HG02885 (cell line): ENCODE data around the gene TEKT3.
A peak's percentile ranks its signal among the peaks of the same experiment; 100 is the strongest.

ENCODE experiments used
- ATAC-seq: cut with Tn5 transposase; IDR thresholded peaks from one replicate; pipeline ENCODE4 v1.9.1; 2021; ENCODE audit warnings: mild to moderate bottlenecking; ENCODE audit not compliant: unreplicated experiment, poor library complexity

TEKT3 gene

DNA sequence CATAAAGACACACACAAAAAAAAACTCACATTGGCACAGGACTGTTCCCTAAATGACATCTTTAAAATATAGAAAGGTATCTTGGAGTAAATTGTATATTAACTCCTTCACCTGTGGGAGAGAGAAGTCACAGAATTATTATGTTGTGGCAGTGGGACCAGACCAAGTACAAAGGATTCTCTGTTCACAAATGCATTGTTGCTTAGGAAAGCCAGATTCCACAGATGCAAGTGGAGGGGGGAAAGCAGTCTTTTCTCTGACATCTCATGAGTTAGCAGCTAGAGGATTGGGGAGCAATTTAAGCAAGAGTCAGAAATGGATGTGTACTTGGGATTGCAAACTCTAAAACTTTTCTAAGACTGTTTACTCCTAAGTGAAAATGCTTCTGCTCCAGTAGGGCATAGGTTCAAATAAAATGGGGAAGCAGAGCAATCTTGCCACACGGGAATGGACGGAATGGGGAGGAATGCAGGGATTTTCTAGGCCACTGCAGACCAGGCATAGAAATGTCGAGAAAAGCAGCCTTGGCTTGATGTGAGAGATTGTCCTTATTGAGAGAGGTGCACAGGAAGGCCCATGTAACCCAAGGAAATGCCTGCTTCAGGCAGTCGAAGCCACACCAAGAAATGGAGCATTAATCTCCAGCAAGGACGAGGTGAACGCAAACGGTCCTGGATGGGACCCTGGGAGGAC, 72.2 kb downstream of the TEKT3 start:
- ATAC-seq = no peak

DNA sequence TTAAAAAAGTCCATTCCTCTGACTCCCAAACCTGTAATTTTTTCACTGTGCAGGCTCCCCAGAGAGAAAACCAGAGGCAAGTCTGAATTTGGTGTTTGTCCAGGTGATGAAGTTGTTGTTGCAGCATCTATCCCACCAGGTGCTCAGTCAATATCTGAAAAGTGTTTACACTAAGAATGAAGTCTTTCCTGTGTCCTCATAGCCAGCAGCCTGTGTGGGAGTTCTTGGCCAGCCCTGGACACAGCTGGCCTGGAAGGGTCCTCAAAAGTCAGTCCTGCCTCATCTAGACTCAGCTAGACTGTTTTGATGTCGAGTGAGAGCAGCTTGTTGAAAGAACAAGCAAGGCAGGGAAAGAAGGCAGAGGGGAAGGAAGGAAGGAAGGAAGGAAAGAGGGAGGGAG, 72.9 kb downstream of the TEKT3 start:
- ATAC-seq = no peak

DNA sequence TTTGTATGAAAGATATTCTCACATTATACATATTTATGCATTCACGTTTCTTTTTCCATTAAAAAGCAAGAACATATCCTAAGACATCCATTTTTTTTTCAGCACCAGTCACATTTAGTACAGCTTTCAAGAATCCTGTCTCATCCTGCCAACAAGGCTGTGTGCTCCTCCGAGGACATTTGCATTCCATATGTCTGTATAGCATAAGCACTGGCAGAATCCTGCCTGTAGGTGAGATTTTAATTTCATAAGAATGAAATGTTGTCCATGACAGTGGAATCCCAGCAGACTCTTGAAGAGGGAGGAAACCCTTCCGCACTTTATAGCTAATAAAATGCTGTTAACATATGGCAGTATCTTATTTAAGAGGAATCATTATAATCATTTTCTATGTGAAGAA, 73.4 kb downstream of the TEKT3 start:
- ATAC-seq = no peak

DNA sequence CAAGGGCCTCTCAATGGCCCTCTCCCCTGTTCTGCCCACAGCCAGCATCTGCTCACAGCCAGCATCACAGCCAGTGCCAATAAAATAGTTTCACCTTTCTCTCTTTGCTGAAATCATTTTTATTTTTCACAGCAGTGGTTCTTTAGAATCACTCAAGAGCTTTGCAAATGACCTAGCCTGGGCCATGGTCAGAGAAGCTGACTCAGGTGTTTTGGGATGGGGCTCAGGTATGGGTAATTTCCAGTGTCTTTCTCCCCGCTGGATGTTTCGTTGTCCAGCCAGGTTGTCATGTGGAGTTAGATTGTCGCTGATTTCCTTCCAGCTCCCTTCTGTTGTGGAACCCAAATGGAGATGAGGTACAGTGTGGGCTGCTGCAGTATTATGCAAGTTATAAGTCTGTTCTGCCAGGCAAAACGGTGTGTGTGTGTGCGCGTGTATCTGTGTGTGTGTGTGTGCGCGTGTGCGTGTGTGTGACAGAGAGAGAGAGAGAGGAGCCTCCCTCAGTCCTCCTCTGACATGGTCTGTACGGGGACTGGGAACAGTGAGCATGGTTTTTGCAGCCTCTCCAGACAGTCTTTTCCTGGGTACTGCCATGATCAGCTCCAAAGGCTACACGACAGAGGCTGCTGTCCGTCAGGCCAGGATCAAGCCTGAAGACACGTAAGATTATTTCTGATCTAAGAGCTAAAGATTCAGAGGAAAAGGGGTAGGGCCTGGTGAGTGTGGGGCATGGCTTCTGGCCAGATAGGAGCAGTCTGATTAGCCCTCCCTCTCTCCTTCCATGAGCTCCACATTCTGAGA, 74.9 kb downstream of the TEKT3 start:
- ATAC-seq = no peak

DNA sequence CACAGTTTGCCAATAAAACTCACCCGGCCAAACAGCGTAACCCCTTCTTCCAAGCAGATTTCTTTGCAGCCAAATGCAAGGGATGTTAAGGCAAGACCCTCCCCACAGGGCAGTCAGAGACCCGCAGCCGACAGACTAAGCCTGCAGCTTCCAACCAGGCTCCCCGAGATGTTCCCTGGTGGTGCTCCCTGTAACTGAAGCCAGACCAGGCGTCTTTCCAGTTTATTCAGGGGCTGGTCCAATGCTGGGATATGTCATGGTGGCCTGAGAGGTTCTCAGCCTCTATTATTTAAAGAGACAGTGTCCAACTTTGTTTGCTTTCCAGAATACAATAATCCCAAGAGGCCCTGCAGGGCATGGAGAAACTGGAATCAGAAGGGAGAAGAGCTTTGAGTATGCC, 76.3 kb downstream of the TEKT3 start, which contains the start of gene PMP22:
PMP22 (minus strand) TSS at position 196 of the 400 bp plus-strand sequence. CDS start 4,599 bp downstream, outside the sequence.
- no peak for ATAC-seq

DNA sequence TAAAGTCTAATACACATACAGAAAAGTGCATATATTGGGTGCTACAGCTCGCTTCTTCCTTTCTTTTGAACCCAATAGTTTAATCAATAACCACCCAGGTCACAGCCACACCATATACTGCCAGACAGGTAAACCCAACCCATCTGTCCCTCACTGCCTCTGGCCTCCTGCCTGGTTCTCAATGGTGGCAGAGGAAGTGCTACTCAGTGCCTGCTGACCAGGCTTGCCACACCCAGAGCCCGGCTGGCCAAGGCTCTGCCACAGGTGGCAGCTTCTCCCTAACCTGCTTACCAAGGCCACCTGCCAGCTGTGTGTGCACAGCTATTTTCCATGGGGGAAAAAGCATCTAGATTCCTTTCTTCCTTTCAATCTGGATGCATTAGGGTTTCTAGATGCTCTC, 76.9 kb downstream of the TEKT3 start:
- ATAC-seq = no peak

DNA sequence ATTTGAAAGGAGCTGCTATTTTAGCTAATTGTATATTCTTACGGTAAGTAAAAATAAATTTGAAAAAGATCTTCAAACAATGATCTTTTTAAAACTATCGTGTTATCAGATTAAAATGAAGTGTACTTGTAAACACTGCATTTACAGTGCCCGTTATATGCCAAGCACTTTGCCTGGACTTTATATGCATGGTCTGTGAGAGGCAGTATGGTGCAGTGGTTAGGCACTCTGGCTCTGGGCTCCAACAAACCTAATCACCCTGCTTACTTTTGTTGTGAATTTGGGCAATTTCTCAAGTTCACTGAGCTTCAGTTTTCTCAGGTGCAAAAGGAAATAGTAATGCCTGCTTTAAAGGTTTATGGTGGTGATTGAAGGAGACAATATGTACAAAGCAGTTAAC, 77.7 kb downstream of the TEKT3 start:
- no peak for ATAC-seq

DNA sequence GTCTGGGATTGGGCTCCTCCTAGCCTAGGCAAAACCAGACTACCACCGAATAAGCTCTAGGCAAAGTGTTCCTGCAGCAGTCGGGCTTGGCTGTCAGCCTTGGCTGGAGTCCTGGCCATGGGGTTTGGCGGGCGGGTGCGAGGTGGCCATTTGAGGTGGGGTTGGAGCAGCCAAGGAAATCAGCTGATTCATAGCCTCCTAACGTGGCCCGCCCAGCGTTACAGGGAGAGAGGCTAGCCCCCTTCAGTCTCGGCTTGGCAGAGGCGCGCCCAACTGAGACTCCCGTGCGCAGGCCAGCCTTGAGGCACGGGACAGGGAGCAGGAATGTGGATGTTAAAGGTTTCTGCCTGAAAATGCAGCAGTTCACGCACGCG, 78.2 kb downstream of the TEKT3 start:
- no peak for ATAC-seq

DNA sequence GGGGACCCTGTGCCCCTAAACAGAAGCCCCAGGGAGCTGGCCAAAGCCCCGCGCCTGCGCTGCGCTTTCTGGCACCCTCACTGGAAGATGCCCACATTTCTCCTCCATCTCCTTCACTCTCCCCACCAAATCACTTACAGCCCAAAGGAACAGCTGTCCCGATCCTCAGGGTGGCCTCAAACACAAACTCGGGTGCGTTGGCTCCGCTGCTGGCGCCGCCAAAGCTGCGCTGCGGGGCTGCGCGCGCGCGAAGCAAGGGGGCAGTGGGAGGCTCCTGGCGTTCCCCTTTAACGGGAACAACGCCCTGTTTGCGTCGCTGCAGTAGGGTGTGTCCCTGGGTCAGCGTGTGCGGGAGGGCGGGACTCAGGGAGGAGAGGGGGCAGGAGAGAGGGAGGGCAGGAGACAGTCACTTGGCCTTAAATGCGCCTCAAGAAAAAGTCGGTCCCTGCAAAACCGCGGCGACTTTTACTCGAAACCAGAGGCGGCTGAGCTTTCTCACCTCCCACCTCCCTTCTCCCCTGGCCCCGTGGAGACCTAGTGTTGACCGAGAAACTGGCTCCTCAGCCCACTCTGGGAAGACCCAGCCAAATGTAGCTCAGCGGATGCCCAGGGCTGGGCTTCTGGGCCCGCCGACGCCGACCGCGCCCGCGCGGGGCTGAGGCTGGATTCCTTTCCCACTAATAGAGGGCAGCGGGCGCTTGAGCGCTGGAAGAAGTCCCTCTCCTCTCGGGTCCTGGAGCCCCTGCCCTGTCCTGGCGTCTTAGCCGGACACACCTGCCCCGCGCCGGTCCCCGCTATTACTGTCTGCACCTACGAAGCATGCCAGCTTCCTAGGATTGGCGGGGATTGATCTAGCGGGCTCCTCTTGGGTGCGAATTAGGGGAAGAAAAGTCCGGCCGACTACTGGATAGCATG, 78.8 kb downstream of the TEKT3 start:
- ATAC-seq = no peak

DNA sequence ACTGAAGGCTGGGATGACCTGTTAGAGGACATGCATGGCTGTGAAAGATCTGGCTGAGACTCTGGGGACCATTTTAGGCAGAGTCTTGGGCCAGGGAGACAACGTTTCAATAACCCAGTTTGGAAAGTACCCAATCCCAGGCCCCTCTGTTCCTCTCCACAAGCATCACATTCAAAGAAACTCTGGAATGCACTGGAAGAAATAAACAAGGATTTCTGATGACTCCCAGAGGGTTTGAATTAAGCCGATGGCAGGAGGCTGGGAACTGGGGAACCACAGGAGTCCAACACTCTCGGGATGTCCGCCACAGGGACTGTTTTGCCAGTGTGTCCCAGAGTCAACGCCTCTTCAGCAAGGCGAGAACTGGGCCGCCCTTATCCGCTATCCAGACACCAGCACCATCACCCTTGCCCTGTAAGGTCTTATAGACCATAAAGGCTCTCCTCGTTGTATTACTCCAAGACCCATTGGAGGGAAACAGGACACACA, 79.6 kb downstream of the TEKT3 start:
- ATAC-seq = no peak

DNA sequence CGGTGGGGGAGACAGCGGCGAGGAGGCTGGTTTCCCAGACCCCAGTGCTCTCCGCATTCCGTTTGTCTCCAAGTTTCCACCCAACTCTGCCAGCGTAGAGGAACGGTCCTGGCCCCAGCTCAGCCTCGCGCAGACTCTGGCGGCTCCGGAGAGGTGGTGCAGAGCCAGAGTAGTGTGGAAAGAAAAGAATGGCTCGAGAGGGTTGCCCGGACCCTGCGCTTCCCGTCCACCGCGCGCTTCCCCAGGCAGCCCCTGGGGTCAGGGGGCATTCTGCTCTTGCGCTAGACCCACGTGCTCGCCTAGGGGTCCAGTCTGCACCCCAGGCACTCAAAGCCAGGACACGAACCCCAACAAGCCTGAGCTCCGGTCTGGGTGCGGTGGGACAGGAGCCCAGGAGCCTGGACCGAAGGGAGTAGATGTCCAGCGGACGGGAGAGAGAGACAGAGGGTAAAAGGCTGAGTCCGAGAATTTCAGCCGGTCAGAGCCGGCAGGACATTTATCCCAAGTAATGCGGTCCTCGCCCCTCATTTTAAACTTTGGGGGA, 80.1 kb downstream of the TEKT3 start:
- ATAC-seq = no peak

DNA sequence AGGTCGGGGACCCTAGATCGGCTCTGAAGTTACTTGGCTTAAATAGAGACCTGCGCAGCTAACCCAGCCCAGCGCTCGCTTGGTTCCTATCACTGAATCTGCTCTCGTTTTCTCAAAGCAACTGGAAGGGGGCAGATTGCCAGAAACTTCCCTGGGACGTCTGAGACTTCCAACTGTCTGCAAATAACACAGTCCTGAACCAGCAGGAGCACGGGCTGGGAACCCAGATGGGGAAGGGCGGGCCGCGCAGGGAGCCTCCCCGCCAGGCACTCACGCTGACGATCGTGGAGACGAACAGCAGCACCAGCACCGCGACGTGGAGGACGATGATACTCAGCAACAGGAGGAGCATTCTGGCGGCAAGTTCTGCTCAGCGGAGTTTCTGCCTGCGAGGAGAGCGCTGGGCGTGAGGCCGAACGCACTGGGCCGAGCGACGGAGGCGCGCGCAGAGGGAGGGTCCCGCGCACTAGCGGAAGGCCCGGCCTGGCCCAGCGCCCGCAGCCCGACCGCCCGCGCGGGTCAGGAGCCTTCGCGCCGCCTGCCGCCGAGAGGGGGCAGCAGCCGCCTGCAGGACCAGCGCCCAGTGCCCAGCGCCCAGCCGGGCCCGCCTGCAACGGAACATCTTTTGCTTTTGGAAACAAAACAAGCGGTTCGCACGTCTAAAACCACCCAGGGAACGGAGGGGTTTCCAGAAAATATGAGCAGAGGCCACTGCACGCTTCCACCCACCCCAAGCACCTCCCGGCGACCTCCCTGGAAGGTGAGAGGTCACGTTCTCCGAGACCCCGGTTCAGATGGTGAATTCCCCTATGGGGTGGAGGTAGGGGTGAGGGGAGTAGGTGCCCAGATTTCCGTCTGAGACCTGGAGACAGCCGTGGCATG, 80.8 kb downstream of the TEKT3 start:
- peak; percentile 61 for ATAC-seq

DNA sequence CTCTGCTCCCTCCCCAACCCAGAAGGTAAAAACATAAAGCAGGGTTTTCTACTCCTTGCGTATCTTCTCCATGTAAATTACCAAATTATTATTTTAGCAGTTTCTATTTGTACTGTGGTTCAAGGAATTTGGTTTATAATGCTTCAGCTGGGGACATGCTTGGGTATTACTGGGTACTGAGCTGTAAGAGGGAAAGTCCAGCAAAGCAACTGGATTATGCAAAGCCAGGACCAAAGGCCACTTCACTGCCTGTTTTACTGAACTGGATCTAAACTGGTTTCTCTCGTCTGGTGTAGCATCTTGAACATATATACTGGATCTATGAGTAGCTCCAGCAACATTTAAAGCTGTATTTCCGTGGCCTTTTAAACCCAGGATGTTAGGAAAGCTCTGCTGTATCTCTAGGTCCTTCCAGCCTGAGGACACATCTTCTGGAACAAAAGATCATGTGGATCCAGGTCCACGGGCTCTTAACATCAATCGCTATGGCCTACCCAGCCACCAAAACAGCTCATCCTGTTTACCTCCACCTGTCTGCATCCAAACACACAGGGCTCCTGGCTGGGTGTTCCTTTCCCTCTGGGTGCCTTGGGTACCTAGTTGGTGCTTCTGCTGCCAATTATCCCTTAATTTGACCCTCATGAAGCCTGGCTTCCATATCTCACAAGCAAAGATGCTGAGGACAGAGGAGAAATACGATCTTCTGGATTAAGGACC, 83.4 kb downstream of the TEKT3 start:
- ATAC-seq = no peak

DNA sequence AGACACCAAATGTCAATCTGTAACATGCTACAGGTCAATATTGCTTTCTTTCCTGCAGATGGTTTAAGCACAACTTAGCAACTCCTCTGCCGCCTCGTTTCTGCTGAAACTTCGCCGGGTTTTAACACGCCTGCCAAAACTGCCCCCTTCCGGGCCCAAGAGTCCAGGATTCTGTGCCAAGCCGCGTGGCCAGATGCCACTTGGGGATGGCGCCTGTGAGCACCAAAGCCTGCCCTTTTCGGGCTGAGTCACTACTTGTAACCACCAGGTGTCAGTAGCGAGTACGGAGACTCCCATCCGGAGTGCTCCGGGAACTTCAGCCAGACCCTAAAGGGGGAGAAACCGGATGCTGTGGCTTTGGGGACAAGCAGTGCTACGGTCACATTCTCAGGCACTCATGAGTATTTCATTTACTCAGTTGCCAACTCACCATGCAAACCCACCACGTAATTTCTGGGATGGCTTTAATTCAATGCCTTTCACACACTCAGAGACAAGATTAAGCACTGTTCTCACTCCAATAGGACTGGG, 84.1 kb downstream of the TEKT3 start:
- peak; percentile 80 for ATAC-seq

DNA sequence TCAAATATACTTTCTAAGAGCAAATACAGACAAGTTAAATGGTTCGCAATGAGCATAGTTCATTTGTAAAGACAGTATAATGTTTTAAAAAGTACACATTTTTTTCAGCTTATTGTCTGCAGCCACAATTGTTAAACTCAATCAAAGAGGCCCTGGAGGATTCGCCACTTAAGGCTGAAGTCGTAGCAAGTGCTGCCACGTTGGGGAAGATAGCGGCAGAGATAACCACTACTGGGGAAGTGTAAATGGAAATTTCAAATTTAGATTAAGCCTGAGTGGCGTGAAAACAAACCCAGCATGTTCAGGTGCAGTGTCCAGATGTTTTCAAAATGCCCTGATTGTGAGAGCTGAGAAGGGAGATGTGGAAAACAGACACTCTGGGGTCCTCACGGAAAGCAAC, 84.7 kb downstream of the TEKT3 start:
- ATAC-seq = no peak

DNA sequence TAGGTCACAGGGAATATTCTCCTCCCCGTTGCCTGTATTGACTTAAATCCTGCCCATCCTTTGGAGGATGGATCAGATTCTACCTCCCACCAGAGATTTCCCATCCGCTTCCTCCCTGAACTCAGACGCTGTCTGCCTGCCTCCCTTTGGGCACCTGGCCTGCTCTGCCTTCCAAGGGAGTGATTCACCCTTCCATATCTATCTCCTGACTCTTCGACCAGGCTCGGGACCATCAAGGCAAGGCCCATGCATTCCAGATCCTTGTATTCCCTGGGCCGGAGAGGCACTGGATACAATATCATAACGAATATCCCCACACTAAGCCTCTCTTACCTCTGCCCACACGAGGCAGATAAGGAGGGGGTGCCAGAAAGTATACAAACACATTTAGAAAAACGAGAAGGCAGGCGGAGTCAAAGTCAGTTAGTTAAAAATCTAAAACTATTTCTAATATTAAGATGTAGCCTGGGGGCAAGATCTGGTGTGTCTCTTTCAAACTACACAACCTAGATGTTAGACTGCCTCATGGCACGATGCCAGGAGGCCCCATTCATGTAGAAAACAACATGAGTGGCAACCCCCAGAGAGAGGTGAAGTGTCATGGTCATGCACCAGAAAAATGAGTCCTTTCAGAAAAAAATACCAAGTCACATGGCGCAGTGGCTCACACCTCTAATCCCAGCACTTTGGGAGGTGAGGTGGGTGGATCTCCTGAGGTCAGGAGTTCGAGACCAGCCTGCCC, 85.5 kb downstream of the TEKT3 start:
- ATAC-seq = no peak
